ENCODE measurements around the gene TELO2. TPM values are rescaled to one million over a fixed set of nuclear protein-coding genes. Genes with fewer than 3 reads are reported as not detected.

The TELO2 gene
- total RNA-seq, 1 donor from 2014 or later, result 26.0 TPM

DNA sequence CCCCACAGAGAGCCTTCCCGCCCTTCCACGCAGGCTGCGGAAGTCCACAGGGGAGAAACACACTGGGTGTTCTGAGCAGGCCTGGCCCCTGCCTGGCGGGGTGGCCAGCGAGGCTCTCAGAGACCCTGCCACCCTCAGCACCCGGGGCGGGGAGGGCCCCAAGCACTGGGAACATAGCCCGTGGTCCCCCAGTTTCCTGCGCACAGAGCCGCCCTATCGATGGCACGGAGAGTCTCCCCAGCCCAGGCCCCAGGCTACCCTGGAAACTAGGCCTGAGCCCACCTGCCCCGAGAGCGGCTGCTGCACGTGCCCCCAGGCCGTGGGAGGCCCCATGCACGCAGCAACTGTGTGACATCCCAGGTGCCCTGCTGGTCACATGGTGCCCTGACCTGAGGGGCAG is 38.6 kb upstream of the TELO2 start:
- H3K27ac ChIP-seq, result no peak overlapping the region
- no peak overlapping the region for H3K4me3 ChIP-seq
- intact Hi-C loops (cut with DNase I), result no loop called here
- H3K9me3 ChIP-seq, result no peaks in the 10 kb centered on the region
- TF ChIP-seq, protein P1, sequence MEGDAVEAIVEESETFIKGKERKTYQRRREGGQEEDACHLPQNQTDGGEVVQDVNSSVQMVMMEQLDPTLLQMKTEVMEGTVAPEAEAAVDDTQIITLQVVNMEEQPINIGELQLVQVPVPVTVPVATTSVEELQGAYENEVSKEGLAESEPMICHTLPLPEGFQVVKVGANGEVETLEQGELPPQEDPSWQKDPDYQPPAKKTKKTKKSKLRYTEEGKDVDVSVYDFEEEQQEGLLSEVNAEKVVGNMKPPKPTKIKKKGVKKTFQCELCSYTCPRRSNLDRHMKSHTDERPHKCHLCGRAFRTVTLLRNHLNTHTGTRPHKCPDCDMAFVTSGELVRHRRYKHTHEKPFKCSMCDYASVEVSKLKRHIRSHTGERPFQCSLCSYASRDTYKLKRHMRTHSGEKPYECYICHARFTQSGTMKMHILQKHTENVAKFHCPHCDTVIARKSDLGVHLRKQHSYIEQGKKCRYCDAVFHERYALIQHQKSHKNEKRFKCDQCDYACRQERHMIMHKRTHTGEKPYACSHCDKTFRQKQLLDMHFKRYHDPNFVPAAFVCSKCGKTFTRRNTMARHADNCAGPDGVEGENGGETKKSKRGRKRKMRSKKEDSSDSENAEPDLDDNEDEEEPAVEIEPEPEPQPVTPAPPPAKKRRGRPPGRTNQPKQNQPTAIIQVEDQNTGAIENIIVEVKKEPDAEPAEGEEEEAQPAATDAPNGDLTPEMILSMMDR (IDR thresholded peaks at IDR 0.05), result no peak
- H3K27me3 ChIP-seq, result no peaks in the 10 kb centered on the region
- no peak for ATAC-seq
- peaks cover 89% of the 10 kb centered on the region for H3K36me3 ChIP-seq
- DNase-seq, result no peak
- H3K4me1 ChIP-seq, result no peaks in the 10 kb centered on the region

DNA sequence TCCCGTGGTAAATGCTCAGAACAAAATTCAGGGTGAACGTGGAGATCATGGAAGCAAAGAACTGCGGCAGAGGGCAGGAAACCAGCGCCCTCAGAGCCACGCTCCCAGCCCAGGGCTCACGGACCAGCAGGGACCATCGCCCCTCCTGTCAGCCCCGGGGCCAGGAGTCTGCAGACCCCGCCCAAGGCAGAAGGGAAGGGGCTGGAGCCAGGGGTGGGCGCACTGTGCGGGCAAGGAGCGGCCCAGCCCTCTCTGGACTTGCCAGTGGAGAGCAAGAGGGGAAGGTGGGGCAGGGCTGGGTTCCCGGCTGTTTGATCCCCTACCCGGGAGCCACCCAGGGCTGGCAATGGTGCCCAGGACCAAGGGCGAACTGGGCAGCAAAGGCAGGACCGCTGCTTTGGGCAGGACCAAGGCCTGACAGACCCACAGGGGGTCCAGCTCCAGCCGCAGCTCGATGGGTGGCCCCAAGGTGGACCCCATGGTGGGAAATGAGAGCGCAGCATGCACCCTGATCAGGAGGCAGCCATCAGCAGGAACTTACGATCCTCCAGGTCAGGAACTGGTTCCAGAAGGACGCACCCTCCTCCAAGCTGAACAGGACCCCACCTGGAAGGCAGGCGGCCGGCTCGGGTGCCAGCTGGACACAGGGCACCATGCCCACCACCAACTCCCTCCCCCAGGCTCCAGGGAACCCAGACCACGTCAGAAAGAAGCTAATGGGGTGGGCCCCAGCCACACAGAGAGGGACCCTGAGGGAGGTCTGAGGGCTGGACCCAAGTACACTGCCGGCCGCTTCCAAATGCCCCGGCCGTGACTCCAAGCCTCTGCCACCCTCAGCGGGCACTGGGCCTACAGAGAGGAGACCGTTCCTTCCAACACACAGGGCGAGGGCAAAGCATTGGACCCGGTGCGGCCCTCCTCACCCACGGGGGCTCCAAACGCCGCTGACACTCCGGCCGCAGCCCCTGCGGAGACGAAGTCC is 37.7 kb upstream of the TELO2 start:
- Histone ChIP-seq H3K27ac (no peak overlapping the region), H3K36me3 (peaks cover 86% of the 10 kb centered on the region), H3K9me3 (no peaks in the 10 kb centered on the region), H3K4me1 (no peaks in the 10 kb centered on the region), H3K27me3 (no peaks in the 10 kb centered on the region), H3K4me3 (no peak overlapping the region)
- intact Hi-C loops (cut with DNase I), result no loop called here
- DNase-seq (no peak), ATAC-seq (no peak)
- TF ChIP-seq, protein P1 (IDR thresholded peaks at IDR 0.05), result no peak

DNA sequence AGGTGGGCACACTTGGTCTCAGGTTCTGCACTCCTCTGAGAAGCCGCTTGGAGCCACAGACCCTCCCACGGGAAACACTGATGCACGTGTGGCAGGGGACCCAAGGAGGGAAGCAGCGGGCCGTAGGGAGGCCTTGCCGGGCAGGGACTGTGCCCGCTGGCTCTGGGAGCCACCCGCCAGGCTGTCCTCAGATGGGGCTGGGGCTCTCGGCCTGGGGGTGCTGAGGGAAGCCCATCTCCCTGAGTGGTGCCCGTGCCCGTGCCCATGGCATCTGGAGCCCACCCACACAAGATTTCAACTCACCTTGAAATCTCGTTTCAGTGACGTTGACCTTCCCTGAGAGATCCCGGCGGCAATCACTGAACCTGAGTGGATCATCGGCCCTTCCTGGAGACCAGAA is 36.2 kb upstream of the TELO2 start:
- DNase-seq, result no peak
- no peak overlapping the region for H3K27ac ChIP-seq
- H3K27me3 ChIP-seq, result no peaks in the 10 kb centered on the region
- intact Hi-C loops (cut with DNase I), result no loop called here
- ATAC-seq, result no peak
- H3K4me3 ChIP-seq, result no peak overlapping the region
- no peaks in the 10 kb centered on the region for H3K9me3 ChIP-seq
- H3K4me1 ChIP-seq, result no peaks in the 10 kb centered on the region
- peaks cover 85% of the 10 kb centered on the region for H3K36me3 ChIP-seq
- TF ChIP-seq, protein P1 (IDR thresholded peaks at IDR 0.05), result no peak

GRCh38 chr16:1457489-1458245 is 35.5 kb upstream of the TELO2 start:
- Histone ChIP-seq H3K4me3 (no peak overlapping the region), H3K9me3 (no peaks in the 10 kb centered on the region), H3K27me3 (no peaks in the 10 kb centered on the region), H3K27ac (no peak overlapping the region), H3K4me1 (no peaks in the 10 kb centered on the region), H3K36me3 (peaks cover 79% of the 10 kb centered on the region)
- DNase-seq (no peak), ATAC-seq (no peak)
- intact Hi-C loops (cut with DNase I), result no loop called here
- TF ChIP-seq, protein P1 (IDR thresholded peaks at IDR 0.05), result no peak

GRCh38 chr16:1458336-1458976 is 34.7 kb upstream of the TELO2 start:
- ATAC-seq (no peak), DNase-seq (no peak)
- TF ChIP-seq, protein P1 (IDR thresholded peaks at IDR 0.05), result no peak
- no peak overlapping the region for H3K4me3 ChIP-seq
- H3K27me3 ChIP-seq, result no peaks in the 10 kb centered on the region
- H3K36me3 ChIP-seq, result peaks cover 78% of the 10 kb centered on the region
- intact Hi-C loops (cut with DNase I), result no loop called here
- no peak overlapping the region for H3K27ac ChIP-seq
- H3K9me3 ChIP-seq, result no peaks in the 10 kb centered on the region
- no peaks in the 10 kb centered on the region for H3K4me1 ChIP-seq
